Measurements from ENCODE around the gene PTCH2. TPM values are rescaled to one million over a fixed set of nuclear protein-coding genes. Genes with fewer than 3 reads are reported as not detected.

The PTCH2 gene
- total and polyA plus RNA-seq, 2 of the 13 experiments (the other 11 are each of a cell fraction or from before 2014, with no cell fraction given) = 0.60 to 1.5 TPM

DNA sequence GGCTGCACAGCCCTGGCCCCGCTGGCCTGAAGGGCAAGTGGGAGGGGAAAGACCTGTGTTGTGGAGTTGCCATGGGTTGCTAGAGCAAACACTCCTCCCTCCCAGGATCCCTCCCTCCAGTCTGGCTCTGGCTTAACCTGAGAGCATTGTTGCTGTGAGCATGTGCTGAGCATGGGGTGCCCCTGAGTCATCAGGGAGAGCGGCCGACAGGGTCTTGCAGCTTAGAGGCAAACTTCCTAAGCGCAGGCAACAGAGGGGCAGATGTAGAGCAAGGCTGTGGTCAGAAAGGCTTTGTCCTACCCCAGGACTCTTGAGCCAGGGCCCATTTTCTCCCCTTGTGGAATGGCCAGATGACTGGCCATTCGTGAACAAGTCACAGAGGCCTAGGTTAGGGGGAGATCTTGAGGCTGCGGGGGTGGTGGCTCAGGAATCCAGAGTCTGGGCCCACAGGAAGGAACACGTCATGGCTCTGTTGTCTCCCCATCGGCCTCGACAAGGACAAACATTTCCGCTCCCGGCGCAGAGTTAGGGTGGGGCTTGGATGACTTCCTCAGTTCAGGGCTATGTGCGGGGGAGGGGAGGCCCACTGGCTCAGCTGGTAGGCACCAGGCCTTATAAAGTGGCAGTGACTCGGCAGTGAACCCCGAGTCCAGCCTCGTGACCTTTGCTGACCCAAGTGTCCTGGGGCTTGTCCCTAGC is 35.5 kb downstream of the PTCH2 start (continued):
- no peak for TF ChIP-seq FOXM1 (CRISPR knock-in tag; IDR thresholded peaks at IDR 0.05)
- TF ChIP-seq TCF12 (IDR thresholded peaks at IDR 0.05) = no peak
- TF ChIP-seq TCF12 (CRISPR knock-in tag; IDR thresholded peaks at IDR 0.05) = peak; percentile 5
- no peak for TF ChIP-seq SETDB1 (CRISPR knock-in tag; IDR thresholded peaks at IDR 0.05; ENCODE audit: borderline replicate concordance)
- TF ChIP-seq HMG20B (CRISPR knock-in tag; conservative IDR thresholded peaks at IDR 0.05) = peak; percentile 35; the same call in 1 of the 2 replicates
- TF ChIP-seq, protein P1, sequence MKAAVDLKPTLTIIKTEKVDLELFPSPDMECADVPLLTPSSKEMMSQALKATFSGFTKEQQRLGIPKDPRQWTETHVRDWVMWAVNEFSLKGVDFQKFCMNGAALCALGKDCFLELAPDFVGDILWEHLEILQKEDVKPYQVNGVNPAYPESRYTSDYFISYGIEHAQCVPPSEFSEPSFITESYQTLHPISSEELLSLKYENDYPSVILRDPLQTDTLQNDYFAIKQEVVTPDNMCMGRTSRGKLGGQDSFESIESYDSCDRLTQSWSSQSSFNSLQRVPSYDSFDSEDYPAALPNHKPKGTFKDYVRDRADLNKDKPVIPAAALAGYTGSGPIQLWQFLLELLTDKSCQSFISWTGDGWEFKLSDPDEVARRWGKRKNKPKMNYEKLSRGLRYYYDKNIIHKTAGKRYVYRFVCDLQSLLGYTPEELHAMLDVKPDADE (CRISPR knock-in tag; IDR thresholded peaks at IDR 0.05) = no peak
- TF ChIP-seq ZSCAN25 (CRISPR knock-in tag; IDR thresholded peaks at IDR 0.05) = peak; percentile 81; the same call in 1 of the 2 replicates
- TF ChIP-seq, protein P2, sequence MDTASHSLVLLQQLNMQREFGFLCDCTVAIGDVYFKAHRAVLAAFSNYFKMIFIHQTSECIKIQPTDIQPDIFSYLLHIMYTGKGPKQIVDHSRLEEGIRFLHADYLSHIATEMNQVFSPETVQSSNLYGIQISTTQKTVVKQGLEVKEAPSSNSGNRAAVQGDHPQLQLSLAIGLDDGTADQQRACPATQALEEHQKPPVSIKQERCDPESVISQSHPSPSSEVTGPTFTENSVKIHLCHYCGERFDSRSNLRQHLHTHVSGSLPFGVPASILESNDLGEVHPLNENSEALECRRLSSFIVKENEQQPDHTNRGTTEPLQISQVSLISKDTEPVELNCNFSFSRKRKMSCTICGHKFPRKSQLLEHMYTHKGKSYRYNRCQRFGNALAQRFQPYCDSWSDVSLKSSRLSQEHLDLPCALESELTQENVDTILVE (CRISPR knock-in tag; IDR thresholded peaks at IDR 0.05) = no peak; the same call in 1 of the 2 replicates
- TF ChIP-seq GATA4 (IDR thresholded peaks at IDR 0.05; ENCODE audit: borderline replicate concordance, low read depth) = peak; percentile 64; the same call in 1 of the 2 replicates
- TF ChIP-seq ZNF569 (CRISPR knock-in tag; IDR thresholded peaks at IDR 0.05; ENCODE audit: borderline replicate concordance) = no peak
- peak; percentile 75; the same call in 1 of the 2 replicates for TF ChIP-seq ZNF879 (CRISPR knock-in tag; IDR thresholded peaks at IDR 0.05)
- TF ChIP-seq ARHGAP35 (CRISPR knock-in tag; IDR thresholded peaks at IDR 0.05; ENCODE audit: borderline replicate concordance) = peak; percentile 85
- TF ChIP-seq RAD21 (CRISPR knock-in tag; IDR thresholded peaks at IDR 0.05) = no peak
- TF ChIP-seq, protein P3, sequence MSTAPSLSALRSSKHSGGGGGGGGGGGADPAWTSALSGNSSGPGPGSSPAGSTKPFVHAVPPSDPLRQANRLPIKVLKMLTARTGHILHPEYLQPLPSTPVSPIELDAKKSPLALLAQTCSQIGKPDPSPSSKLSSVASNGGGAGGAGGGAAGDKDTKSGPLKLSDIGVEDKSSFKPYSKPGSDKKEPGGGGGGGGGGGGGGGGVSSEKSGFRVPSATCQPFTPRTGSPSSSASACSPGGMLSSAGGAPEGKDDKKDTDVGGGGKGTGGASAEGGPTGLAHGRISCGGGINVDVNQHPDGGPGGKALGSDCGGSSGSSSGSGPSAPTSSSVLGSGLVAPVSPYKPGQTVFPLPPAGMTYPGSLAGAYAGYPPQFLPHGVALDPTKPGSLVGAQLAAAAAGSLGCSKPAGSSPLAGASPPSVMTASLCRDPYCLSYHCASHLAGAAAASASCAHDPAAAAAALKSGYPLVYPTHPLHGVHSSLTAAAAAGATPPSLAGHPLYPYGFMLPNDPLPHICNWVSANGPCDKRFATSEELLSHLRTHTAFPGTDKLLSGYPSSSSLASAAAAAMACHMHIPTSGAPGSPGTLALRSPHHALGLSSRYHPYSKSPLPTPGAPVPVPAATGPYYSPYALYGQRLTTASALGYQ (CRISPR knock-in tag; IDR thresholded peaks at IDR 0.05) = no peak
- no peak for TF ChIP-seq LCORL (IDR thresholded peaks at IDR 0.05)
- peak; percentile 80 for TF ChIP-seq LCORL (CRISPR knock-in tag; IDR thresholded peaks at IDR 0.05)
- peak; percentile 40; the same call in 1 of the 2 replicates for TF ChIP-seq RBFOX2 (IDR thresholded peaks at IDR 0.05; ENCODE audit: low read depth, low read length)
- TF ChIP-seq, protein P4, sequence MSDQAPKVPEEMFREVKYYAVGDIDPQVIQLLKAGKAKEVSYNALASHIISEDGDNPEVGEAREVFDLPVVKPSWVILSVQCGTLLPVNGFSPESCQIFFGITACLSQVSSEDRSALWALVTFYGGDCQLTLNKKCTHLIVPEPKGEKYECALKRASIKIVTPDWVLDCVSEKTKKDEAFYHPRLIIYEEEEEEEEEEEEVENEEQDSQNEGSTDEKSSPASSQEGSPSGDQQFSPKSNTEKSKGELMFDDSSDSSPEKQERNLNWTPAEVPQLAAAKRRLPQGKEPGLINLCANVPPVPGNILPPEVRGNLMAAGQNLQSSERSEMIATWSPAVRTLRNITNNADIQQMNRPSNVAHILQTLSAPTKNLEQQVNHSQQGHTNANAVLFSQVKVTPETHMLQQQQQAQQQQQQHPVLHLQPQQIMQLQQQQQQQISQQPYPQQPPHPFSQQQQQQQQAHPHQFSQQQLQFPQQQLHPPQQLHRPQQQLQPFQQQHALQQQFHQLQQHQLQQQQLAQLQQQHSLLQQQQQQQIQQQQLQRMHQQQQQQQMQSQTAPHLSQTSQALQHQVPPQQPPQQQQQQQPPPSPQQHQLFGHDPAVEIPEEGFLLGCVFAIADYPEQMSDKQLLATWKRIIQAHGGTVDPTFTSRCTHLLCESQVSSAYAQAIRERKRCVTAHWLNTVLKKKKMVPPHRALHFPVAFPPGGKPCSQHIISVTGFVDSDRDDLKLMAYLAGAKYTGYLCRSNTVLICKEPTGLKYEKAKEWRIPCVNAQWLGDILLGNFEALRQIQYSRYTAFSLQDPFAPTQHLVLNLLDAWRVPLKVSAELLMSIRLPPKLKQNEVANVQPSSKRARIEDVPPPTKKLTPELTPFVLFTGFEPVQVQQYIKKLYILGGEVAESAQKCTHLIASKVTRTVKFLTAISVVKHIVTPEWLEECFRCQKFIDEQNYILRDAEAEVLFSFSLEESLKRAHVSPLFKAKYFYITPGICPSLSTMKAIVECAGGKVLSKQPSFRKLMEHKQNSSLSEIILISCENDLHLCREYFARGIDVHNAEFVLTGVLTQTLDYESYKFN (CRISPR knock-in tag; conservative IDR thresholded peaks at IDR 0.05) = peak; percentile 90
- peak; percentile 82 for TF ChIP-seq XRCC5 (optimal IDR thresholded peaks at IDR 0.05; ENCODE audit: low read length)
- TF ChIP-seq, protein P5, sequence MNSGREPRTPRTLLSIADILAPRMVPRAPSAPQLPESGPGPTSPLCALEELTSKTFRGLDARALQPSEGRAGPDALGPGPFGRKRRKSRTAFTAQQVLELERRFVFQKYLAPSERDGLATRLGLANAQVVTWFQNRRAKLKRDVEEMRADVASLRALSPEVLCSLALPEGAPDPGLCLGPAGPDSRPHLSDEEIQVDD (CRISPR knock-in tag; IDR thresholded peaks at IDR 0.05; ENCODE audit: borderline replicate concordance) = no peak
- no peak for TF ChIP-seq U2AF1 (optimal IDR thresholded peaks at IDR 0.05; ENCODE audit: low read depth, low read length)
- peak; percentile 94 for TF ChIP-seq ZNF501 (CRISPR knock-in tag; IDR thresholded peaks at IDR 0.05)
- TF ChIP-seq ZNF782 (CRISPR knock-in tag; IDR thresholded peaks at IDR 0.05; ENCODE audit: borderline replicate concordance) = peak; percentile 87

Data from HepG2 (cell line).